VCaP (cell line): ENCODE data around the gene ARHGAP5.

Experiments used
- H3K27ac ChIP-seq: fragments of 450-650 bp; 2 replicates; pipeline ENCODE4 v1.5.1; 2017
- TF ChIP-seq, protein P1 (sequence below): fragments of 450-650 bp; conservative IDR thresholded peaks from 2 replicates; pipeline ENCODE4 v1.5.1; 2017; ENCODE audit warnings: mild to moderate bottlenecking, moderate library complexity

ARHGAP5 gene

DNA sequence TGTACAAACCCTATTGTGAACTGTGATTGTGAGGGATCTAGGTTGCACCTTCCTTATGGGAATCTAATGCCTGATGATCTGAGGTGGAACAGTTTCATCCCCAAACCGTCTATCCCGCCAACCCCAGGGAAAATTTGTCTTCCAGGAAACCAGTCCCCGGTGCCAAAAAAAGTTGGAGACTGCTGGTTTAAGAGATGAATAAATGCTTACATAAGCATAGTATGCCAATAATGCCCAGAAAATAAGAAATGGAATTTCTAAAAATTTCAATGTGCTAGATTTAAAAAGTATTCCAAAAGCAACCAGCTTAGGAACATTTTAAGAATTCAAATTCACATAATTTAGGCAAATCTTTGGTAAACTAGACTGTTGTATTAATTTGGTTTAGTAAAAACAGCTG lies 131.4 kb downstream of the ARHGAP5 start:
- TF ChIP-seq, protein P1, sequence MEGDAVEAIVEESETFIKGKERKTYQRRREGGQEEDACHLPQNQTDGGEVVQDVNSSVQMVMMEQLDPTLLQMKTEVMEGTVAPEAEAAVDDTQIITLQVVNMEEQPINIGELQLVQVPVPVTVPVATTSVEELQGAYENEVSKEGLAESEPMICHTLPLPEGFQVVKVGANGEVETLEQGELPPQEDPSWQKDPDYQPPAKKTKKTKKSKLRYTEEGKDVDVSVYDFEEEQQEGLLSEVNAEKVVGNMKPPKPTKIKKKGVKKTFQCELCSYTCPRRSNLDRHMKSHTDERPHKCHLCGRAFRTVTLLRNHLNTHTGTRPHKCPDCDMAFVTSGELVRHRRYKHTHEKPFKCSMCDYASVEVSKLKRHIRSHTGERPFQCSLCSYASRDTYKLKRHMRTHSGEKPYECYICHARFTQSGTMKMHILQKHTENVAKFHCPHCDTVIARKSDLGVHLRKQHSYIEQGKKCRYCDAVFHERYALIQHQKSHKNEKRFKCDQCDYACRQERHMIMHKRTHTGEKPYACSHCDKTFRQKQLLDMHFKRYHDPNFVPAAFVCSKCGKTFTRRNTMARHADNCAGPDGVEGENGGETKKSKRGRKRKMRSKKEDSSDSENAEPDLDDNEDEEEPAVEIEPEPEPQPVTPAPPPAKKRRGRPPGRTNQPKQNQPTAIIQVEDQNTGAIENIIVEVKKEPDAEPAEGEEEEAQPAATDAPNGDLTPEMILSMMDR: no peak
- no peak overlapping the region for H3K27ac ChIP-seq
